ENCODE results near the gene TPPP2. TPM values are rescaled to one million over a fixed set of nuclear protein-coding genes. Genes with fewer than 3 reads are reported as not detected.

Gene TPPP2
- total and polyA plus RNA-seq, 2 of the 4 experiments (the other 2 are of a cell fraction) = not detected

DNA sequence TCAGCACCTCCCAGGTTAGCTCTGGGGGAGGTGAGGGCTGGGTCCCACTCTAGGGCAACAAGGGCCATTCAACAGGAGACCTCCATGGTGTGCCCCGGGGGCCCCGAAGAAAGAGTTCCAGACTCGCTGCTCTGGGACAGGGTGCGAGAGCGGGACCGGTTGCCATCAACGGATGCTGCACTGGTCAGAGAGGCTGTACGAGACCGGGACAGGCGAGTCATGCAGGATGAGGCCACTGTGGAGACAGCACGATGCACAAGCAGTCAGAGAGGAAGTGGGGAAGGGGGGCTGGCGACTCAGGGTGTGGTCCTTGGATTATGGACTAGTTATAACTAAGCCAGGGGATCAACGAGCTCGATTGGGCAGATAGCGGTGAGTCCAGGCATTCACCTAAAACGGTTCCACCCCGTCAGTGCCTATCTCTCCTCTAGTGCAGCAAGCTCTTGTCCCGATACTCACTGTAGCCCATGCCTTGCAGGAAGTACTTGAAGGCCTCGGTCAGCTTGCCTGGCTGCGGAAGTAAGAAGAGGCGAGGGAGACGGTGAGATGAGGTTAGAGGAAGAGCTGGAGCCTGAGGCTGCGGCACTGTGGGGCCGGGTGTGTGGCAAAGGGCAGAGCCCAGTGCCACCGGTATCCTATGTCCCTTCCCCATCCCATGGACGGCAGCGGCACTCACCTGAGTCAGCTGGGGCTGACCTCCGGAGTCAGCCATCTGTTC is 12.3 kb upstream of the TPPP2 start:
- no peak overlapping the region for H2BK20ac ChIP-seq (ENCODE audit: low read depth, low read length)
- 93% methylated on average over 6 of the region's 28 CpGs; no CpG with 5 or more reads in 1 of the 2 experiments for WGBS, 2 experiments (ENCODE audit: extremely low coverage in 2 of 2, insufficient read length in 1 of 2)
- ChIA-PET POLR2A (ENCODE audit: unreplicated experiment) (no interaction called here), CTCF (interaction anchor here (1.0 to 1.3 kb wide), 2 partner anchors 12 to 22 kb away, joined by 4 read pairs; no protein-coding TSS in a partner anchor)
- no peak overlapping the region for H3K9ac ChIP-seq (ENCODE audit: low read depth, low read length)
- H2AFZ ChIP-seq (replicated peaks; ENCODE audit: low read length, poor library complexity) = no peak overlapping the region
- no peak overlapping the region for H4K5ac ChIP-seq (ENCODE audit: low read depth, low read length)
- dilution Hi-C loops (cut with HindIII; ENCODE audit: low sequenced_read_pairs, unreplicated experiment) = no loop called here
- no peak overlapping the region for H4K8ac ChIP-seq (ENCODE audit: low read depth in 2 of 2, low read length in 2 of 2)
- no peaks in the 10 kb centered on the region for H3K9me3 ChIP-seq (ENCODE audit: control insufficient read depth, insufficient read depth, low read length)
- BruUV-seq (replicated peaks) = no TSS peak
- H4K20me1 ChIP-seq (ENCODE audit: insufficient read depth, low read length) = no peaks in the 10 kb centered on the region
- ATAC-seq (ENCODE audit: low read depth) = no peak
- no peak overlapping the region for H3K18ac ChIP-seq (ENCODE audit: low read depth, low read length)
- no peak overlapping the region for H2AK5ac ChIP-seq (ENCODE audit: low read depth, low read length)
- H3K4ac ChIP-seq (ENCODE audit: low read depth, low read length) = no peak overlapping the region
- no peak for DNase-seq
- H3K4me3 ChIP-seq (ENCODE audit: insufficient read depth, low read depth, low read length) = no peak overlapping the region
- in situ Hi-C loops (cut with MboI; ENCODE audit: low sequenced_read_pairs) = loop anchor here (5.0 kb wide), 1 partner anchor 85 kb away; the partner anchor contains the start of gene TMEM253
- no peak overlapping the region for H3K23ac ChIP-seq (ENCODE audit: low read depth, low read length)
- H3K14ac ChIP-seq (replicated peaks; ENCODE audit: low read depth, low read length) = no peak overlapping the region
- no peaks in the 10 kb centered on the region for H3K79me1 ChIP-seq (ENCODE audit: low read depth in 1 of 2, low read length in 2 of 2)
- H2BK120ac ChIP-seq (ENCODE audit: low read depth, low read length) = no peak overlapping the region
- H2BK15ac ChIP-seq (ENCODE audit: low read depth, low read length) = no peak overlapping the region
- H3K36me3 ChIP-seq (ENCODE audit: control insufficient read depth, insufficient read depth, low read length) = no peaks in the 10 kb centered on the region
- TF ChIP-seq RFX5 (IDR thresholded peaks at IDR 0.05; ENCODE audit: low read depth, low read length) = no peak
- no peak for TF ChIP-seq FOS (IDR thresholded peaks at IDR 0.05; ENCODE audit: low read depth, low read length)
- TF ChIP-seq, protein P1, sequence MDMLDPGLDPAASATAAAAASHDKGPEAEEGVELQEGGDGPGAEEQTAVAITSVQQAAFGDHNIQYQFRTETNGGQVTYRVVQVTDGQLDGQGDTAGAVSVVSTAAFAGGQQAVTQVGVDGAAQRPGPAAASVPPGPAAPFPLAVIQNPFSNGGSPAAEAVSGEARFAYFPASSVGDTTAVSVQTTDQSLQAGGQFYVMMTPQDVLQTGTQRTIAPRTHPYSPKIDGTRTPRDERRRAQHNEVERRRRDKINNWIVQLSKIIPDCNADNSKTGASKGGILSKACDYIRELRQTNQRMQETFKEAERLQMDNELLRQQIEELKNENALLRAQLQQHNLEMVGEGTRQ (IDR thresholded peaks at IDR 0.05; ENCODE audit: low read depth, low read length) = no peak
- no peak for TF ChIP-seq ELK1 (IDR thresholded peaks at IDR 0.05; ENCODE audit: borderline replicate concordance, low read depth, low read length)
- TF ChIP-seq BHLHE40 (IDR thresholded peaks at IDR 0.05; ENCODE audit: low read depth, low read length) = no peak
- no peak for TF ChIP-seq SMC3 (IDR thresholded peaks at IDR 0.05; ENCODE audit: low read depth, low read length)
- no peak for TF ChIP-seq RAD21 (IDR thresholded peaks at IDR 0.05; ENCODE audit: low read length)
- H4K91ac ChIP-seq (ENCODE audit: insufficient read depth, low read depth, low read length) = no peak overlapping the region
- no peaks in the 10 kb centered on the region for H3K9me1 ChIP-seq (ENCODE audit: insufficient read depth, low read length)
- no peak overlapping the region for H3K56ac ChIP-seq (ENCODE audit: extremely low read depth, insufficient read depth, low read length)
- H3K4me1 ChIP-seq (ENCODE audit: control insufficient read depth, insufficient read depth, low read length) = no peaks in the 10 kb centered on the region
- no peak overlapping the region for H2AK9ac ChIP-seq (replicated peaks; ENCODE audit: low read depth, low read length, poor library complexity)
- no peak overlapping the region for H3K4me2 ChIP-seq (ENCODE audit: low read depth, low read length)
- H2BK5ac ChIP-seq (ENCODE audit: low read depth, low read length, poor library complexity, severe bottlenecking) = no peak overlapping the region
- no peak overlapping the region for H3K27ac ChIP-seq (ENCODE audit: insufficient read depth, low read length)
- intact Hi-C loops (cut with micrococcal nuclease) = no loop called here
- peaks cover 32% of the 10 kb centered on the region for H3K27me3 ChIP-seq (ENCODE audit: control insufficient read depth, insufficient read depth, low read length)

All from IMR-90 (cell line).